DMS79 (cell line): ENCODE results near the gene RPS19.

ENCODE experiments used
- DNase-seq: peaks from one replicate; lab custom pipeline; 2025; lab: John Stamatoyannopoulos, UW

RPS19 gene

DNA sequence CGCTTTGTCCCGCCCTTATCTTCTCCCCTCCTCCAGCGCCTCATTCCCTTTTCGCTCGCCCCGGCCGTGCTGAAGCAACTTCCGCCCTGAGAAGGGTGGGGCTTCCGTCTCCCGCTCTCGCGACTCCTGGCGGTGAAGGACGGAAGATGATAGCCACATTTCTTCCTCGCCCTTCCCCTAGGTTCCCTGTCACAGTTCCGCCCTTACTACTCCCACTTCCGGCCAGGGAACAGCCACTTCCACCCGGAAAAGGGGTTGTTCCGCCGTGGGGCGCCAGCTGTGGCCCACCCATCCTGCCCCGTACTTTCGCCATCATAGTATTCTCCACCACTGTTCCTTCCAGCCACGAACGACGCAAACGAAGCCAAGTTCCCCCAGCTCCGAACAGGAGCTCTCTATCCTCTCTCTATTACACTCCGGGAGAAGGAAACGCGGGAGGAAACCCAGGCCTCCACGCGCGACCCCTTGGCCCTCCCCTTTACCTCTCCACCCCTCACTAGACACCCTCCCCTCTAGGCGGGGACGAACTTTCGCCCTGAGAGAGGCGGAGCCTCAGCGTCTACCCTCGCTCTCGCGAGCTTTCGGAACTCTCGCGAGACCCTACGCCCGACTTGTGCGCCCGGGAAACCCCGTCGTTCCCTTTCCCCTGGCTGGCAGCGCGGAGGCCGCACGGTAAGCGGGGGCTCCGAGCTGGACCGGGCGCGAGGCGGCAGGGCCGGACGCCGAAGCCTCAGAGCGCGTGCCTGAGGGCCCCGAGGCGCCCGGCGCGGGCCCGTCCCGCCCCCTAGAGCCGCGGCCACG is at the start of gene RPS19:
TSS of gene RPS19 (plus strand) at position 638 of the 801 bp plus-strand sequence. CDS start 520 bp downstream, outside the sequence.
- peak; percentile 96 for DNase-seq

DNA sequence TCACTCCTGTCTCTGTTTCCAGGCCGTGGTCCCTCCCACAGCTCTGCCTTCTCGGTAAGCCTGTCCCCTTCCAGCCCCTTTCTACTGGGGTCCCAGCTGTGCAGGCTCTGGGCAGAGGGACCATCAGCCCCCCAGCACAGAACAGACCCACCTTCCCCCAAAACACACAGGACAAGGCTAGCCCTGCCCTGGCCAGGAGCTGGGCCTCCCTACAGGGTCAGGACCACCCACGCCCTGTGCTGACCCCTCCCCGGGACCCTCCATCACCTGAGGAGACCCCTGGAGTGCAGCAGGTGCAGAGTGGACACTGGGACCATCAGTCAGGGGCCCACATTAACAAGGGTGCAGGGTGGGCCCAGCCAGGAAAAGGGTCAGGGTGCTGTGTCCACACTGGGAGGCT is 49.8 kb upstream of the RPS19 start:
- DNase-seq = no peak

DNA sequence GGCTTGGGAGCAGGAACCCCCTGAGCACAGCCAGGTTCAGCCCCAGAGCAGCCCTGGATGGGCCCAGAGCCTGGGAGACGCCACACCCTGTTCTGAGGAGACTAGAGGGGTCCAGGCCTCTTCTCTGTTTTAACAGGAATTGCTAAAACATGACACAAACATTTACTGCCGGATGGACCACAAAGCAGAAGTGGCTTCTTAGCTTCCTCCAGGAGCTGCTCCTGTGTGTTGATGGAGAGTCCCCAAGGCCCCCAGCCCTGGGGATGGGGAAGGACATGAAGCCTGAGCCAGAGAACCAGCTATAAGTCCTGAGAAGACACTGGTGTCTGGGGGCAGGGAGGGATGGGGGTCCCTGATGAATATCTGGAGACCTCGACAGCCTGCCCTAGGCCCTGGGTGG is 49.0 kb upstream of the RPS19 start:
- DNase-seq = no peak

DNA sequence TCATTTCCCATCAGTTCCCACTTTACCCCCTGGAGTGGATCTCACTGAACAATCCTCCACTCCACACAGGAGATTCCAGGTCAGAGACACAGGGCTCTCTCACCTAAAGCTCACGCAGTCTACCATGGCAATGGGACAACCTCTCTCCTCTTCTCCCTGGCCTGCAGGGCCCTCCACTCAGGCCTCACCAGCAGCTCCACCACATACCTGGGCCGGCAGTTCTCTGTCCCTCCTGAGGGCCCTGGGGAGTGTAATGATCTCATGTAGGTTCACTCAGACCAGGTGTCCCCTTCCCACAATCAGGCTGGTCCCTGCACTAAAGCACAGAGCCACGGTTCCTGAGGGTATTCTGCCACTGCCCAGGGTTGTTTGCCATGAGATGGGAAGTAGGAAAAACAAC is 48.1 kb upstream of the RPS19 start:
- no peak for DNase-seq

DNA sequence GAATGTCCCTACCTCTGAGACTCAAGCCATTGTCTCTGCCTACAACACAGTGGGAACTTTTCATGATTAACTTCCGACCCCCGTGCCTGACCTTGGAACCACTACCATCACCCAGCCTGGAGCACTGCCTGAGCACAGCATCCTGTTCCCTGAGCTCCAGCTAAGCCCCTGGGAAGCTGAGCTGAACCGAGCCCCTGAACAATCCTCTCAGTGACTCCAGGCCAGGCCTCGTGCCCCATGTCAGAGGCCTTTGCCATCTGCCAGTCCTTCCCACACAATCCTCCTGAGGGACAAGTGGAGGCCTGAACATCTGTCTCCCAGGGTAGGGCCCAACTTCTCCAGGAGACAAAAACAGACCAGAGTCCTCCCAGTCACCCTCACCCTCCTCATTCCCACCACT is 46.1 kb upstream of the RPS19 start:
- DNase-seq = no peak

DNA sequence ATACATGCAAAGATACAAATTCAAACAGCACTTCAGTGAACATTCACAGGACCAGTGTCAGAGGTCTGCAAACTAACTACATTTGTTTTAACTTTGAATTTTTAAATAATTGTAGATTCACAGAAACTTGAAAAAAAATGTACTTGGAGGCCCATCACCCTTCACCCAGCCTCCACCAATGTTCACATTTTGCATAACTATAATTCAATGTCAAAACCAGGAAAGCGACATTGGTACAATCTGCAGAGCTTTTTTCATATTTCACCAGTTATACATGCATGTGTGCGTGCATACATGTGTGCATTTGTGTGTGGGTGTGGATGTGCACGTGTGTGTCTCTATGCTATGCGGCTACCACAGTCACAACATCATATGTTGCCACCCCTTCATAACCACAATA is 44.8 kb upstream of the RPS19 start:
- no peak for DNase-seq

DNA sequence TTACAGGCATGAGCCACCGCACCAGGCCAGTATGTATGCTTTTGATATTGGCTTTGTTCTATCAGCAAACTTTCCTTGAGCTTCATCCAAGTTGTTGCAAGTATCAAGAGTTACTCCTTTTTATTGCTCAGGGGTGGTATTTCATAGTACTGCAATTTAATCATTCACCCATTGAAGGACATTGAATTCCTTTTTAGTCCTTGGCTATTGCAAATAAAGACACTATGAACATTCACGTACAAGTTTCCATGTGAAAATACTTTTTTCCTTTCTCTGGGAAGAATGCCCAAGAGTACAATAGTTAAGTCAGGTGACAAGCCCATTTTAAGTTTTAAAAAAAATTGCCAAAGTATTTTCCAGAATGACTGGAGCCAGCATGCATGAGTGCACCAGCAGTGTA is 43.3 kb upstream of the RPS19 start:
- no peak for DNase-seq

DNA sequence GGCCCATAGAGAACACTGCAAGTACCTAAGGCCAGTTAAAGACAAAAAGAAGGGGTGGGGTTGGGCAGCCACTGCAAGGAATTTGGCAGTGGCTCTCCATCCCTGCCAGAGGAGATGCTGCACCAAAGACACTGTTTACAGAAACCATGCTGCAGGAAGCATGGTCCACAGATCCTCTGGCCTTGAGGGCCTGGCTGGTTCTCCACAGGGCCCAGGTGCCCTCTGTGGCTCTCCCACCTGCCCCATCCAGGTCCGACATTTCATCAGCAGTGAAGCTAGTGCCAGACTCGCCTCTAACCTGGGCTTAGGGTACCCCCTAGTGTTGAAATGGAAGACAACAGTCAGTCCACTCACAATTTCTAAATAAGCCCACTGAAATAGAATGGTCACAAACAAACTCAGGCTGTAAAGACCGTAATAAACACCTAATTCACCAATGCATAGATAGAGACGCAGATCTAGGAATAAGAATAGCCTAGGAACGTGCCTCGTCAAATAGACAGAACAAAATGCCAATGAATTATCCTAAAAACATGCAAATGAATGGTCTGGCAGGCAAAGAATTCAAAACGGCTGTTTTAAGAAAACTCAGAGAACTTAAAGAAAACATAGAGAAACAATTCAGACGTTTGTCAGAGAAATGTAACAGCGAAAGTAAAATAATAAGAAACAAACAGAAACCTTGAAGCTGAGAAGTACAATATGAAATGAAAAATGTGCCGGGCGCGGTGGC is 38.9 kb upstream of the RPS19 start:
- DNase-seq = peak; percentile 63

DNA sequence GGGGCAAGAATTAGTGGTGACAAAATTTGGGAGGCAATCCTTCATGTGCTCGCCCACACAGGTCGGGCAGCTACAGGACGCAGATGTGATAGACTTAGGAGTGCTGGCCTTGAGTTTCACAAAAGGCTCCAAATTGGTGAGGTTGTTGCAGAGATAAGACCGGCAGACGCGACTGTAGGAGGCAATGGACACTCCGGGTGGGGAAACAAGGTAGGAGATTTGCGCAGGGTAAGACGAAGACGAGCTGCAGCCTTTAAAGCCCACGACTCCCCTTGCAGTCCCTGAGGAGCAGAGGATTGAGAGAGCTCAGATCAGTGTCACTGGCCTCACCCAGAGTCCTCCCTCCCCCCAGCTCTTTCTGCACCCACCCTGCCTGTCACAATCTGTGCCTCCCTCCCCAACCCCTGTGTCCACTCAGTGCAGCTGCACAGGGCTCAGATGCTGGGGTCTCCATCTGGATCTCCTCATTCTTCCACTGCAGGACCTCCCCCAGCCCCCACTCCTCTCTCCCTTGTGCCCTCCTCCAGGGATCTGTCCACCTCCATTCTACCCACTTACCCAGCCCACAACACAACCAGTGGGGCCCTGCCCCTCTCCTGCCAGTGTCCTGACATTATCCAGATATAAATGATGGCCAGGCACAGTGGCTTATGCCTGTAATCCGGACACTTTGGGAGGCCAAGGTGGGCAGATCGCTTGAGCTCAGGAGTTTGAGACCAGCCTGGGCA is 21.9 kb upstream of the RPS19 start:
- no peak for DNase-seq

DNA sequence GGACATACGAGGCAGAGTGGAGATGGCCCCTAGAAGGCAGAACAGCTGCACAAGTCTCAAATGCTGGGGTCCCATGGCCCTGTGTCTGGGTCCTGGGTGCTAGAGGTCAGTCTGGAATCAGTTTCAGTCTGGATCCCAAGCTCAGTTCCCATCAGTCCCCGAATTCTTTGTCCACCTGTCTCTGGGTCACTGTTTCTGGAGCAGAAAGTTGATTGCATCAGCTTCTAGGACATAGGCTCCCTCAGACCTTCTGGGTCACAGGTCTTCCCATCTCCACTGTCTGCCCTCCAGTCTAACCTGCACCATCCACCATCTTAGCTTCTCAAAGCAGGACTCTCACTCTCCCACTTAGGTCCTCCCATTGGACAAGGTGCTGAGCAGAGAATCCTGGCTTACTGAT is 20.8 kb upstream of the RPS19 start:
- no peak for DNase-seq

DNA sequence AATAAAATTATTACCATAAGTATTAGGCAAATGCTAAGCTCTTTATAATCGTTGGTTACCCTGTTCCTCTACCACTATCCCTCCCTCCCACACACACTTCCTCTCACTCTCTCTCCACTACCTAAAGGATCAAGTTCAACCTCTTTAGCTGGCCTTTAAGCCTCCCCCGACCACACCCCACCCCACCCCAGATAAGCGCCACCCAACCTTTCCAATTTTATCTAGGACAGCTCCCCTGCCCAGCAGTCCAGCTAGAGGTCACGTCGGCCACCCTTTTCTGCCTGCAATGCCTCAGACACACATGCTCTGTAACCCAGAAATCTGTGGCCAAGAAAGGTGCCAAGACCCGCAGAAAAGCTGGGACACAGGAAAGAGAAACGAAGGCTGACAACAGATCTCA is 16.7 kb upstream of the RPS19 start:
- DNase-seq = no peak

DNA sequence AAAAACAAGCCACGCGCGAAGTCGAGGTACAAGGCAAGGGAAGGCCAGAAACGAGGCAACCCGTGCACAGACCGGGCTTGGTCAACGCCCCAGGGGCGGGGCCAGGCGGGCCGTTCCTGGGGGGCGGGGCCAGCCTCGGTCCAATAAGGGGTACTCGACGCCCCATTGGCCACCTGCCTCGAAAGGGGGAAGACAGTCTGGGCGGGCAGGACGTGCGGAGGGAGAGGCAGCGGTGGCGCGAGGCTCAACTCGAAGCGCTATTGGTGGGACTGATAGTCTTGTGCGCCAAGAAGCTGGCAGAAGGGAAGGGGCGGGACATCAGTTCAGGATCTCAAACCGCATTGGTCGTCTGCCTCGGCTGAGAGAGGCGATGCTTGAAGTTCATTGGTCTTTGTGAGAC is 15.5 kb upstream of the RPS19 start, which contains the start of gene LYPD4:
TSS of gene LYPD4 (minus strand) at position 83 of the 400 bp plus-strand sequence. CDS start 5,398 bp downstream, outside the sequence.
- no peak for DNase-seq

DNA sequence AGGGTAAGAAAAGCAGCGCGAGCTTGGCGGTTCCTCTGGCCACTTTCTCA is 15.2 kb upstream of the RPS19 start, which contains the start of gene DMRTC2:
TSS of gene DMRTC2 (plus strand) at position 42 of the 50 bp plus-strand sequence. CDS start 2,387 bp downstream, outside the sequence.
- DNase-seq = no peak

DNA sequence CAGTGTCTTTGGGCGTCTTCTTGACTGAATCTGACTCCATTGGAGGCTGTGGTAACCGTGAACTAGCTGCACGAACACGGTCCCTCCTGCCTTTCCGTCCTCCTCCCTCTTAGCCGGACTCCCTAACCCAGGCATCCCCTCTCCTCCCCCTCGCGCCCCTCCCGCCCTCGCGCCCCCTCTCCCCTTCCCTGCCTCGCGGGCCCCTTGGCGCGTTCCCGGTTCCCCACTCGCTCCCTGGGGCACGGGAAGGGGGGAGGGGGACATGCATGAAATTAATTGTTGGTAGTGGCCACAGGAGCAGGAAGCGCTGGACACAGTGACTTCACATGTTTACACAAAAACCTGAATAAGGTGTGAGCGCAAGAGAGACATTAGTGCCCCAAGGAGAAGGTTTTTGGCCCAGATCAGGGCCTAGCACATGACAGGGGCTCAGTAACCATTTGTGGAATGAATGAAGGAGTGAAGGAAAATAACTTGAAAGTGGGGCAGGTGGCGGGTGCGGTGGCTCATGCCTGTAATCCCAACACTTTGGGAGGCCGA is 14.9 kb upstream of the RPS19 start:
- DNase-seq = no peak

DNA sequence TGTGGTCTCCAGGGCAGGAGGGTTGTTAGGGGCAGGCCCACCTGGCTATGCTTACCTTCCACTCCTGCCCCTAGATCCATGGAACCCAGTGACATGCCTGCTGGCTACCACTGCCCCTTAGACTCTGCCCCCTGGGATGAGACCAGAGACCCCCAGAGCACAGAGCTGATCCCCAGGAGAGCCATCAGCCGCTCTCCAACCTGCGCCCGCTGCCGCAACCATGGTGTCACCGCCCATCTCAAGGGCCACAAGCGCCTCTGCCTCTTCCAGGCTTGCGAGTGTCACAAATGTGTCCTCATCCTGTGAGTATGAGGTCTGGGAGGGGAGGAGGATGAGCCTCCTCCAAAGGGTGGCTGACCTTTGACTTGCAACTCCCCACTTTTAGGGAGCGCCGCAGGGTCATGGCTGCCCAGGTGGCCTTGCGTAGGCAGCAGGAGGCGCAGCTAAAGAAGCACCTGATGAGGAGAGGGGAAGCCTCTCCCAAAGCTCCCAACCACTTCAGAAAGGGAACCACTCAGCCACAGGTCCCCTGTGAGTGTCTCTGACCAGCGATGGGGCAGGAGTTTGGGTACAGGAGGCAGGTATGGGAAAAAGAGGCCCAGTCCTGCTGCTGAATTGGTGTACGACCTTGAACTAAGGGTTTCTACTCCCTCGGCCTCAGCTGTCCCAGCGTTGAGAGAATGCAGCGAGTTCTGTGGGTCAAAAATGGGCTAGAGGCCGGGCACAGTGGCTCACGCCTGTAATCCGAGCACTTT is 12.5 kb upstream of the RPS19 start:
- no peak for DNase-seq

DNA sequence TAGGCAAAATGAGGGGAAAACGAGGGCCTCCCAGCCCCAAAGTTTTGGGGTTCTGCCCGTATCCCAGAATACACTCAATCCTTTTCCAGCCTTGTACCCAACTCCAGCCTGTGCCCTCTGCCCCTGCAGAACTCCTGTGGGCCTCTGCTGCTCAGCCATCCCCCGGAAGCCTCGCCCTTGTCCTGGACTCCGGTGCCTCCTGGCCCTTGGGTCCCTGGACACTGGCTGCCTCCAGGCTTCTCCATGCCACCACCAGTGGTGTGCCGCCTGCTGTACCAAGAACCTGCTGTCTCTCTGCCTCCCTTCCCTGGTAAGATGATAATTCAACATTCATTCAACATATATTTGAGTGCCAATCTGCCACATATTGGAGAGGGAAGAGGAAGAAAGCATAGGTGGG is 11.4 kb upstream of the RPS19 start:
- no peak for DNase-seq

DNA sequence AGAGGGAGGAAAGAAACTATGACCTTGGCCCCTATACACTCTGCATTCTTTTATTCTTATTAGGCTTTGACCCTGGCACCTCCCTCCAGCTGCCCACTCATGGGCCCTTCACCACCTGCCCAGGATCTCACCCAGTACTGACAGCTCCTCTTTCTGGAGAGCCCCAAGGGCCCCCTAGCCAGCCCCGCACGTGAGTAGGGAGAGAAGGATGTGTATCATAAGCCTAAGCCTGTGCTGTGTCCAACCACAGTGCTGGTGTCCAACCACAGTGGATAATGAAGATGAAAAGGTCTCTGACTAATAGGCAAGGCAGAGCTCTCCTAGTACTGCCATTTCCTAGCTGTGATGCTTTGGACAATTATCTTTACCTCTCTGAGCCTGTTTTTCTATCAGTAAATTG is 11.0 kb upstream of the RPS19 start:
- no peak for DNase-seq

DNA sequence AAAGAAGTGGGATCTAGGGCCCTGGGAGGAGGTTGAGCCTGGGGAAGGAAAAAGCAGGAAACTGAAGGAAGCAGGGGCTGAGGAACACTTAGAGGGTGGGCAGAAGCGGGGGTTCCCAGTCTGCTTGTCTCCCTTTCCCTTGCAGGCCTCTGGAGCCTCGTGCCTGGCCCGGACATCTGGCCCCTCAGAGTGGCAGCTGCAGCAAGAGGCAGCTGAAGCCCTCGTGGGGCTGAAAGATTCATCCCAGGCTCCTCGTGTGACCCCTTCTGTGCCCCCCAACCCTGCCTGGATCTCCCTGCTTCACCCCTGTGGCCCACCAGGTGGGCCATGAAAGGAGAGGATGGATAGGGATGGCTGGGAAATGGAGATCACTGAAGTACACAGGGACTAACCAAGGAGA is 9.7 kb upstream of the RPS19 start:
- no peak for DNase-seq

DNA sequence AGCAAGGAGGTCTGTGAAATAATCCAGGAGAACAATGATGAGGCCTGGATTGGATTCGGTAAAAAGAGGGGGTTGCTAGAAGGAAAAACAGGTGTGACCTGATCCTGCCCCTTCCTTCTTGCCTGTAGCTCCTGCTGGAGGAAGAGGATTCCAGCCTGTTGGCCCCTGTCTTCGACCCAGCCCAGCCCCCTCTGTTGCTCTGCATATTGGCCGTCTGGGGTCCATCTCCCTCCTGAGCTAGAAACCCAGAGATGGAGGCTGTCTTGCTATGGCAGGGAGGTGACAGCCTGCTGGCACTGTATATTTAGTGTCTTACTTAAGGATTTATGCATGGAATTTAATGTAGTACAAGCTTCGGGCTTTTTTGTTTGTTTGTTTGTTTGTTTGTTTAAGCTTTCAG is 8.6 kb upstream of the RPS19 start:
- DNase-seq = no peak

DNA sequence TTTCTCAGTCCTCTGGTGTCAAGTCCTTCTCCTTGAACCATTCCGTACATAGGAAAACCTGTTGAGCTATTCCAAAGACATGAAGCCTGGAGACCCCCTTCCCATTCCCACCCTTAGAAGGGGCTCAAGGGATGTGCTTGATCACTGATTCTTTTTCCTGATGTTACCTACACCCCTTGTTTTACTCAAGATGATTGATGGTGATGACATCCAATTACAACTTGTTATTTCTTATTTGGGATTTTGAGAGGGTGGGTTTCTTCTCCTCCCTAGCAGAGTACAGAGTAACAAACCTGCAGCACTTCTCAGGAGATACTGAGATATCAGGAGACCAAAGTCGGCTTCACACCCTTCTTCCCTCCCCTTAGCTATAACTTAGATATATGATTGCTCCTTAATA is 6.7 kb upstream of the RPS19 start:
- no peak for DNase-seq

DNA sequence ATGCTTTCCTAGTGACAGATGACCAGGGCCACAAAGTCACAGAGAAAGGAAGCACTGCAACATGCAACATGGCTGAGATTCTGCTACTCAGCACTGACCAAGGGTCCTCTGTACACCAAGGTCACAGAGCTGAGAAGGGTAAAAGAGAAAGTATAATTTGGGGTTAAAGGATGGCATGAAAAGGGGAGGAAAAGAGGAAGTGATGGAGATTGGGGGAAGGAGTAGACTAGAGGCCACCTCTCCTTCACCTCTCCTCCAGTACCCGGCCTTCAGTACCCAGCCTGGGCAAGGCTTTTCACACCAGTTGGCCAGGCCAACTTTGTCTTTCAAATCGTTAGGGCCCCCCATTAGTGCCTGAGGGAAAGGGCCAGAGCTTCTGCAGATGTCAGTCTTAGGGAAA is 6.3 kb upstream of the RPS19 start:
- no peak for DNase-seq

DNA sequence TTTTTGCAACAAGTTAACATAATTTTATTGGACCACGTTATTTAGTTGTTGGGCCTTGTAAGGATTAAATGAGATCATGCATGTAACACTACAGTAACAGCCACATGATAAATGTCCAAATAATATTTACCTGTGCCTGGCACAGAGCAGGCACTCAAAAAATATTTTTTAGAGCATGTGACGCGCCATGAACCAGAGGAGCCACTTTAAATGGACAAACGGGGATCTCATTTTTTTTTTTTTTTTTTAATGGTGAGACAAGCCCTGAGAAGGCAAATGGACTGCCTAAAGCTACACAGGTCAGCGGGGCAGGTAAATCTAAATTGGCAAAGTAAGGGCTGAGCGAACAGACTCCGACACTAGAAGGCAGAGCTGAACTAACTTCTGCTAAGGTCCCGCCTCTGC is 840 bp upstream of the RPS19 start:
- DNase-seq = no peak
